GM23248 (cell line): ENCODE measurements around the gene DGKB. TPM values are rescaled to one million over a fixed set of nuclear protein-coding genes. Genes with fewer than 3 reads are reported as not detected.
A peak's percentile ranks its signal among the peaks of the same experiment; 100 is the strongest.

Source experiments
- DNase-seq: peaks from one replicate; pipeline ENCODE4 v3.0.0-alpha.2; 2015
- H2AFZ ChIP-seq: fragments of 200-600 bp; sonication (generic); 2 replicates; pipeline ENCODE4 v1.6.1; 2016; ENCODE audit warnings: antibody characterized with exemption
- H3F3A ChIP-seq: fragments of 200-600 bp; sonication (generic); 2 replicates; pipeline ENCODE4 v1.6.1; 2016; ENCODE audit warnings: mild to moderate bottlenecking, antibody characterized with exemption, mixed run types; ENCODE audit not compliant: insufficient read depth
- H3K27ac ChIP-seq: fragments of 200-600 bp; sonication (generic); 2 replicates; pipeline ENCODE4 v1.5.1; 2016; ENCODE audit warnings: mild to moderate bottlenecking
- H3K27me3 ChIP-seq: fragments of 200-600 bp; sonication (generic); replicated peaks from 2 replicates; pipeline ENCODE4 v1.6.1; 2016; ENCODE audit warnings: mild to moderate bottlenecking; ENCODE audit not compliant: insufficient read depth
- H3K36me3 ChIP-seq: fragments of 200-600 bp; sonication (generic); 2 replicates; pipeline ENCODE4 v1.6.1; 2016; ENCODE audit warnings: low read depth, mild to moderate bottlenecking
- H3K4me1 ChIP-seq: fragments of 200-600 bp; sonication (generic); 2 replicates; pipeline ENCODE4 v1.6.1; 2016; ENCODE audit warnings: mild to moderate bottlenecking; ENCODE audit not compliant: insufficient read depth
- H3K4me2 ChIP-seq: fragments of 200-600 bp; sonication (generic); one replicate; pipeline ENCODE4 v1.6.1; 2016; ENCODE audit warnings: mild to moderate bottlenecking; ENCODE audit not compliant: unreplicated experiment
- H3K4me3 ChIP-seq: fragments of 200-600 bp; sonication (generic); 2 replicates; pipeline ENCODE4 v1.5.1; 2016; ENCODE audit warnings: mild to moderate bottlenecking
- H3K79me2 ChIP-seq: fragments of 200-600 bp; sonication (generic); 2 replicates; pipeline ENCODE4 v1.6.1; 2016; ENCODE audit warnings: mild to moderate bottlenecking; ENCODE audit not compliant: insufficient read depth
- H3K9ac ChIP-seq: fragments of 200-600 bp; sonication (generic); 2 replicates; pipeline ENCODE4 v1.6.1; 2016; ENCODE audit warnings: mild to moderate bottlenecking
- H3K9me2 ChIP-seq: fragments of 200-600 bp; sonication (generic); 2 replicates; pipeline ENCODE4 v1.6.1; 2016; ENCODE audit warnings: mixed run types, mild to moderate bottlenecking, moderate library complexity; ENCODE audit not compliant: insufficient read depth
- H3K9me3 ChIP-seq: fragments of 200-600 bp; sonication (generic); one replicate; pipeline ENCODE4 v1.6.1; 2017; ENCODE audit warnings: low read depth
- H4K20me1 ChIP-seq: fragments of 200-600 bp; sonication (generic); 2 replicates; pipeline ENCODE4 v1.6.0; 2016; ENCODE audit not compliant: insufficient read depth
- EZH2 ChIP-seq: fragments of 200-600 bp; sonication (generic); IDR thresholded peaks from 2 replicates; pipeline ENCODE4 v1.6.1; 2018; ENCODE audit warnings: antibody characterized with exemption, mild to moderate bottlenecking; ENCODE audit not compliant: insufficient read depth, poor library complexity, severe bottlenecking
- EZH2phosphoT487 ChIP-seq: fragments of 200-600 bp; sonication (generic); IDR thresholded peaks from 2 replicates; pipeline ENCODE4 v1.6.1; 2018; ENCODE audit warnings: antibody characterized with exemption, moderate library complexity, mild to moderate bottlenecking, low read depth; ENCODE audit not compliant: insufficient read depth
- WGBS, 2 experiments: methylation state at CpG; one replicate each; pipeline ENCODE4 v1.1.6; 2015 to 2017; ENCODE audit warnings: low lambda C conversion rate in 2 of 2, low coverage in 1 of 2; ENCODE audit errors: missing lambda C conversion rate in 2 of 2; 5-methylcytosine and 5-hydroxymethylcytosine counted together
- in situ Hi-C: fragments of 300-500 bp; cut with MboI; formaldehyde crosslinking; loops from 2 replicates; pipeline ENCODE4 v1.15.0; 2020
- polyA plus RNA-seq: library from polyadenylated mRNA; unstranded; fragments of >200 nt; fragmentation: Nextera tagmentation; extraction: Ambion mirVana; gene quantifications from 2 replicates; pipeline ENCODE4 v1.2.1, GENCODE V29; 2016
- total RNA-seq: library from RNA; depleted of rRNA; stranded (reverse); fragments of >200 nt; shearing (Covaris generic); gene quantifications from 2 replicates; pipeline ENCODE4 v1.2.3, GENCODE V29; 2014; rRNA removed

DGKB gene
- 0.65 and 9.9 TPM in 2 replicates for total RNA-seq
- polyA plus RNA-seq = 0.43 and 1.7 TPM in 2 replicates

GRCh38 chr7:14902589-14903067 is at the start of gene DGKB:
DGKB (minus strand) TSS chr7:14902751.
- Histone ChIP-seq H3K4me3 (peak within 1 kb of the TSS; percentile 75), H2AFZ (peak within 1 kb of the TSS; percentile 90)
- TF ChIP-seq EZH2phosphoT487 (no peak), EZH2 (no peak)

GRCh38 chr7:14950013-14950412 is 47.5 kb upstream of the DGKB start:
- Histone ChIP-seq H4K20me1 (no peaks in the 10 kb centered on the region), H2AFZ (no peak overlapping the region), H3K4me2 (no peak overlapping the region), H3K36me3 (no peaks in the 10 kb centered on the region), H3K9me2 (no peaks in the 10 kb centered on the region), H3F3A (no peaks in the 10 kb centered on the region), H3K79me2 (no peaks in the 10 kb centered on the region), H3K9ac (no peak overlapping the region), H3K4me3 (no peak overlapping the region), H3K9me3 (no peaks in the 10 kb centered on the region), H3K4me1 (no peaks in the 10 kb centered on the region), H3K27me3 (no peaks in the 10 kb centered on the region), H3K27ac (no peak overlapping the region)
- in situ Hi-C loops = no loop called here
- peak; percentile 43 for DNase-seq
- no peak for TF ChIP-seq EZH2phosphoT487
- no peak for TF ChIP-seq EZH2
- 65 to 66% methylated on average over 4 of the region's 4 CpGs for WGBS, 2 experiments

More at GRCh38 chr7:14902589-14903067, at the start of gene DGKB:
- Histone ChIP-seq H3K9ac (peak within 1 kb of the TSS; percentile 49), H3K4me2 (peak within 1 kb of the TSS; percentile 99), H4K20me1 (no peaks in the 10 kb centered on the region), H3K27me3 (0 out of 2 replicates have a peak, but pooled peaks cover 15% of the 10 kb centered on the region), H3K9me3 (no peaks in the 10 kb centered on the region), H3K9me2 (no peaks in the 10 kb centered on the region), H3F3A (no peaks in the 10 kb centered on the region), H3K36me3 (no peaks in the 10 kb centered on the region), H3K4me1 (no peaks in the 10 kb centered on the region), H3K27ac (no peak within 1 kb of the TSS), H3K79me2 (no peaks in the 10 kb centered on the region)
- whole genome bisulfite sequencing, 2 experiments = 2 to 5% methylated on average over 16 of the region's 16 CpGs
- peak; percentile 69 for DNase-seq
- in situ Hi-C loops = no loop called here

- Histone ChIP-seq H3K4me3 (no peak overlapping the region), H3K4me1 (no peaks in the 10 kb centered on the region), H3K9me3 (no peaks in the 10 kb centered on the region), H3K4me2 (no peak overlapping the region), H3K9ac (no peak overlapping the region), H4K20me1 (no peaks in the 10 kb centered on the region), H2AFZ (no peak overlapping the region), H3K27me3 (no peaks in the 10 kb centered on the region), H3K36me3 (no peaks in the 10 kb centered on the region), H3F3A (no peaks in the 10 kb centered on the region), H3K27ac (no peak overlapping the region), H3K79me2 (no peaks in the 10 kb centered on the region), H3K9me2 (no peaks in the 10 kb centered on the region)
- in situ Hi-C loops = no loop called here
- TF ChIP-seq EZH2phosphoT487 = no peak
- WGBS, 2 experiments = 47 to 60% methylated on average over 1 of the region's 1 CpG
- DNase-seq = no peak
Observed at GRCh38 chr7:14938181-14938580, 35.6 kb upstream of the DGKB start.

- WGBS, 2 experiments = 63 to 77% methylated on average over 1 of the region's 1 CpG
Observed at GRCh38 chr7:14937581-14937980, 35.0 kb upstream of the DGKB start.

More at GRCh38 chr7:14937581-14937980, 35.0 kb upstream of the DGKB start:
- H3K9ac ChIP-seq = no peak overlapping the region
- no peaks in the 10 kb centered on the region for H4K20me1 ChIP-seq
- H2AFZ ChIP-seq = no peak overlapping the region
- no peak overlapping the region for H3K27ac ChIP-seq
- H3K9me3 ChIP-seq = no peaks in the 10 kb centered on the region
- no peaks in the 10 kb centered on the region for H3K9me2 ChIP-seq
- H3K27me3 ChIP-seq = no peaks in the 10 kb centered on the region
- H3K36me3 ChIP-seq = no peaks in the 10 kb centered on the region
- in situ Hi-C loops = no loop called here
- TF ChIP-seq EZH2 (no peak), EZH2phosphoT487 (no peak)
- H3K4me1 ChIP-seq = no peaks in the 10 kb centered on the region
- DNase-seq = no peak
- H3F3A ChIP-seq = no peaks in the 10 kb centered on the region
- no peak overlapping the region for H3K4me2 ChIP-seq
- H3K79me2 ChIP-seq = no peaks in the 10 kb centered on the region
- H3K4me3 ChIP-seq = no peak overlapping the region
